Hematopoietic multipotent progenitor cell (in vitro differentiated cells): ENCODE data around the gene ZNF267. TPM values are rescaled to one million over a fixed set of nuclear protein-coding genes. Genes with fewer than 3 reads are reported as not detected.
"Not testable (repeated sequence)": the region's sequence is repeated elsewhere in the genome, so short reads cannot be mapped to it uniquely, and the experiment has no call there.

Experiments
- DNase-seq, 3 donors: peaks; one replicate each; pipeline ENCODE4 v3.0.0-alpha.2; 2011 to 2015; ENCODE audit warnings: low read depth in 2 of 3, low spot score in 2 of 3
- small RNA-seq: library from RNA; depleted of rRNA; stranded (forward); fragments of <200 nt; gene quantifications from one replicate; pipeline ENCODE3, GENCODE V24; 2012
- total RNA-seq: library from RNA; depleted of rRNA; stranded (reverse); fragments of >200 nt; gene quantifications from one replicate; pipeline ENCODE4 v1.2.3, GENCODE V29; 2012

The ZNF267 gene
- total RNA-seq, 1 donor: 12.9 TPM

DNA sequence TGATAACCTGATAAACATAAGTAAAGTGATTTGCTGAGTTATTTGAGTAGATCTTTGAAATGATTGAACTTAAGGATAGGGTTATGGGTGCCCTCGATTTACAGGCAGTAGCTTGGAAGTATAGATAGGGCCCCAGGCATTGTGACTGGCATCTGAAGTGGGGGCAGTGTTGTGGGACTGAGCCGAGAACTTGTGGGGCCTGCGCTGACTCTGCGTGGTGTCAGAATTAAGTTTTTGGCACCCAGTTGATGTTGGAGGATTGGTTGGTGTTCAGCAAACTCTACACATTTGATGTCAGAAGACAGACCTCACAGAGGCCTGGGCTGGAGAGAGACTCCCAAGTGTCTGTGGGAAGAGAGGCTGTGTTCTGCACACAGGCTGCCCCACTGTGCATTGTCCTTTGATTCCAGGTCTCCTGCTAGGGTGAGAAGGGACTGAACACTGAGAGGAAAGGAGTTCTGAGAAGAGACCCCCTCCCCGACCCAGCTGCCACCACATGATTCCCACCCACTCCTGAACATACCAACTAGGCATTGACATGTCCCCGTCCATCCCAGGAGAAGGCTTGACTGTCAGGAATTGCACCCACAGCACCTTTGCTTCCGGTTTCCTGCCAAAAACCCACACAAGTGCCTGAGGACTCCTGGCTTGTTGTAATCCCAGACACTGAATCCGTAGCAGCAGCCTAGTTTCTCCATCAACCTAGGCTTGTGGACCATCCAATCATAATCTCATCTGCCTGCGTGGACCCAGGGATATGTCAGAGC, 4.5 kb downstream of the ZNF267 start:
- no peak for DNase-seq

DNA sequence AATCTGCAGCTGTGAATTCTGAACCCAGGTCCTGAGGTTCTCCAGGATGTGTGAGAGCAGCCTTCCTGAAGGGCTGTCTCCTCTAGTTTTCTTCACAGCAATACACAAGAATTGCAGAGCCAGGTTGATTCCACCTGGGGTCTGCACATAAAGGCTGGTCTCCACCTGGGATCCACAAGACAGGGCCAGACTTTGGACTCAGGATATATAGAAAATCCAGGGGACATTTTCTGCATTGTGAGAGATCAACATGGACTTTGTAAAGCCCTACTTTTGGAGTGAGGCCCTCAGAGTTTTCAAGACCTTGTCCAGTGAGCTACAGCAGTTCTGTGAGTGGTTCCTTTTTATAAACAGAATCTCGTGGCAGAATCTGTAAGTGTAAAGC, 6.3 kb downstream of the ZNF267 start:
- DNase-seq: no peak

DNA sequence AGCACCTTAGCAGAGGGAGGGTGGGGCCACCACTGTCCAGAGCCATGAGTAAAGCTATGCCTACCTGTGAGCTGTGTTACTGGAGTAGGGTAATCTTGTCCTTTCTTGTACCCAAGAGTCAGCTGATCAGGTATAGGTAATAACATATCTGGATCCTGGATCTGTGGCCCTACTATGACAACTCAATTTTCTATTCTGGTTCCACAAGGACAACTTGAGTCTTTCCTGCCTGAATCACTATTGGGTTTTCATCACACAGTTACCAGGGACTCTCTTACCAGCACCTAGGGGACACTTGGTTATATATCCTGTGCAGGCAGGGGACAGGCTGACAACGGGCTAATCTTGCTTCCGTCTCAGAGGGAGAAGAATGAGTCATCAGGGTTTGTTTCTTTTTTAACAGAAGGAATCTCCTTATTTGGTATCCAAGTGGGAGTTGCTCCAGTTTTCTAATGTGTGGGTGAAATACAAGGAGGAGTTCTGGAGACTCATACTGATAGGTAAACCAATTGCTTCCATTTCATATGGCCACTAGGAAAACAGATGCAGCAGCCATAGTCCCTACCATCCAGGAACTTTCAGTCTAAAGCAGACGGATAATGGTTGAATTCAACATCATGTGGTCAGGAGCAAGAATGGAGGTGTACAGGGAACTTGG, 6.8 kb downstream of the ZNF267 start:
- DNase-seq: peak in 2 of 3 donors; percentile 81 to 90

- DNase-seq: no peak
These were observed 12.6 kb downstream of the ZNF267 start for GRCh38 chr16:31886227-31886626.

- no peak for DNase-seq
These were observed 15.1 kb downstream of the ZNF267 start for GRCh38 chr16:31888735-31889134.

DNA sequence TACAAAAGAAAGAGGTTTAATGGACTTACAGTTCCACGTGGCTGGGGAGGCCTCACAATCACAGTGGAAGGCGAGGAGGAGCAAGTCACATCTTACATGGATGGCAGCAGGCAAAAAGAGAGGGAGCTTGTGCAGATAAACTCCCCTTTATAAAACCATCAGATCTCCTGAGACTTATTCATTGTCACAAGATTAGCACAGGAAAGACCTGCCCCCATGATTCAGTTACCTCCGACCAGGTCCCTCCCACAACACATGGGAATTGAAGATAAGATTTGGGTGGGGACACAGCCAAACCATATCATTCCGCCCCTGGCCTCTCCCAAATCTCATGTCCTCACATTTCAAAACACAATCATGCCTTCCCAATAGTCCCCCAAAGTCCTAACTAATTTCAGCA, 18.5 kb downstream of the ZNF267 start:
- DNase-seq: not testable (repeated sequence)

DNA sequence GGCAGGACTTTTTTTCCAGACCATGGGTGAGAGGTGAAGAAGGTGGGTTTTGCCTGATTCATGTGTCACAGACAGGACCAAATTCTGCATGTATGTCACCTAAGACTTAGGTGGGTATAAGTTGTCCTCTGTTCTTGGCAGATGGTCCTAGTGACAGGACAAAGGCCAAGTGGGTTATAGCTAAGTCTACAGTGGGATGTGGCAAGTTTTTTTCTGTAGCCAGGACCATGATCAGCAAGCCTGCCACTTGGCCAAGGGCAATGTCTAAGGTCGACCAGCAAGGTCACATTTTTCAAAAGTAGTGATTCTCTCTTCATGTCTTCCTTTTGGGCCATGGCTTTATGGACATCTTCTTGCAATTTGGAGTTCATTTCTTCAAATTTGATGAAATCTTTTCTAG, 20.2 kb downstream of the ZNF267 start:
- DNase-seq: no peak

GRCh38 chr16:31897283-31897682, 23.7 kb downstream of the ZNF267 start:
- DNase-seq: peak in 1 of 3 donors; percentile 19

DNA sequence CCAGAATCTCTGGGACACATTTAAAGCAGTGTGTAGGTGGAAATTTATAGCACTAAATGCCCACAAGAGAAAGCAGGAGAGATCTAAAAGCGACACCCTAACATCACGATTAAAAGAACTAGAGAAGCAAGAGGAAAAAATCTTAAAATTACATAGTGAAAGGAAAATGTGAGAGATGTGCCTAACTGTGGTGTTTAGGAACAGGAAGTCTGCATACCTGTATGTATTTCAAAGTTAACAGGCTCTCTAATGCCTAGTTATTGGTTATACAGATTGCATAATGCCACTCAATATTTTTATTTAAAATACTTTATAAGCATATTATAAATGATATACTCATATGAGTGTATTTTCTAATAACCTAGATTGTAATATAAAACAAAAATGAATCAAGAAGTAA, 25.9 kb downstream of the ZNF267 start:
- DNase-seq: no peak

DNA sequence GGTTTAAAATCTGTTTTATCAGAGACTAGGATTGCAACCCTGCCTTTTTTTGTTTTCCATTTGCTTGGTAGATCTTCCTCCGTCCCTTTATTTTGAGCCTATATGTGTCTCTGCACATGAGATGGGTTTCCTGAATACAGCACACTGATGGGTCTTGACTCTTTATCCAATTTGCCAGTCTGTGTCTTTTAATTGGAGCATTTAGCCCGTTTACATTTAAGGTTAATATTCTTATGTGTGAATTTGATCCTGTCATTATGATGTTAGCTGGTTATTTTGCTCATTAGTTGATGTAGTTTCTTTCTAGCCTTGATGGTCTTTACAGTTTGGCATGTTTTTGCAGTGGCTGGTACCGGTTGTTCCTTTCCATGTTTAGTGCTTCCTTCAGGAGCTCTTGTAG, 31.0 kb downstream of the ZNF267 start:
- not testable (repeated sequence) for DNase-seq

- no peak for DNase-seq
These were observed 40.1 kb downstream of the ZNF267 start for GRCh38 chr16:31913668-31914067.

GRCh38 chr16:31916056-31916488, 42.5 kb downstream of the ZNF267 start:
- DNase-seq: no peak

DNA sequence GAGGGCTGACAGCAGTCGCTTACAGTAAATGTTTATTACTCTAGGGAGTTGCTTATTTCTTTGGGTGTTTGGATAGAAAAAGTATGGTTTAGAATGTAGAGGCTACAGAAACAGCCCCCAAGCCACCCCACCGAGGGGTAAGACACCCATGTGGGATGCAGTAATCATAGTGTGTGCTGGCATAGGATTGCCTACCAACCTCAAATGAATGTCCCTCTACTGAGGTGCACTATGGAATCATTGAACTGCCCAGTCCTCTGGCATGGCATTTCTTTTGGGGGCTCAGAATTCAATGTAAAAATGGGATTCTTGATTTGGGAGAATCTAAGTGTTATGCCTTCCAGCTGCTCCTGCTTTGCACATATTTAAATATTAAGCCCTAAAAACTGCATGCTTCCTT, 46.8 kb downstream of the ZNF267 start:
- DNase-seq: no peak

DNA sequence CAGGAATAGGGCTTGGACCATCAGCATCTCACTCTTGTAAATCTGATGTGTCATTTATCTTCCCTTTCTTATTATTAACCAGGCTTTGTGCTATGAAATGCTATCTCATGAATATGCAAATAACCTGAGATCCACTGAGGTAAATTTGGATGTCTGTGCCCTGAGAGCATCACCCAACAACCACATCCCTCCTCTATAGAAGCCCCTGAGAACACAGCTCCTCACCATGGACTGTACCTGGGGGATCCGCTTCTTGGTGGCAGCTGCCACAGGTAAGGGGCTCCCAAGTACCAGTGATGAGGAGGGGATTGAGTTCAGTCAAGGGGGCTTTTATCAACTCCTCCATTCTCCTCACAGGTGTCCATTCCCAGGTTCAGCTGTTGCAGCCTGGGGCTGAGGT, 78.2 kb downstream of the ZNF267 start:
- not testable (repeated sequence) for DNase-seq

GRCh38 chr16:31952206-31952605, 78.6 kb downstream of the ZNF267 start:
- not testable (repeated sequence) for DNase-seq

DNA sequence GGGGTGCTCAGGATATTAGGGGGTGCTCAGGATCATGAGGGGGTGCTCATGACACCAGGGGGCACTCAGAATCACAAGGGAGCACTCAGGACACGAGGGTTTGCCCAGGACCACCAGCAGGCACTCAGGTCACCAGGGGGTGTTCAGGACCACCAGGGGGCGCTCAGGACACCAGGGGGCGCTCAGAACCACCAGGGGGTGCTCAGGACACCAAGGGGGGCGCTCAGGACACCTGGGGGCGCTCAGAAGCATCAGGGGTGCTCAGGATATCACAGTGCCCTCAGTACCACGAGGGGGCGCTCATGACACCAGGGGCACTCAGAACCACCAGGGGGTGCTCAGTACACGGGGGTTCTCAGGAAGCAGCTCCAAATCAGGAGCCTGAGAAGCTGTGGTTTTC, 82.6 kb downstream of the ZNF267 start:
- DNase-seq: peak; percentile 0 to 28 (median 21)

DNA sequence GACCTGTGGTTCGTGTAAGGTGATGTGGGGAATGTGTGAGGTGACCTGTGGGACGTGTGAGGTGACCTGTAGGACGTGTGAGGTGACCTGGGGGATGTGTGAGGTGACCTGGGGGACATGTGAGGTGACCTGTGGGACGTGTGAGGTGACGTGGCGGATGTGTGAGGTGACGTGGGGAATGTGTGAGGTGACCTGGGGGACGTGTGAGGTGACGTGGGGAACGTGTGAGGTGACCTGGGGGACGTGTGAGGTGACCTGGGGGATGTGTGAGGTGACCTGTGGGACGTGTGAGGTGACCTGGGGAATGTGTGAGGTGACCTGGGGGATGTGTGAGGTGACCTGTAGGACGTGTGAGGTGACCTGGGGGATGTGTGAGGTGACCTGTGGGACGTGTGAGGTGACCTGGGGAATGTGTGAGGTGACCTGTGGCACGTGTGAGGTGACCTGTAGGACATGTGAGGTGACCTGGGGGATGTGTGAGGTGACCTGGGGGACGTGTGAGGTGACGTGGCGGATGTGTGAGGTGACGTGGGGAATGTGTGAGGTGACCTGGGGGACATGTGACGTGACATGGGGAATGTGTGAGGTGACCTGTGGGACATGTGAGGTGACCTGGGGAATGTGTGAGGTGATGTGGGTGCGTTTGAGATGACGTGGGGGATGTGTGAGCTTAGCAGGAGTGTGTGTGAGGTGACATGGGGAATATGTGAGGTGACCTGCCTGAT, 86.7 kb downstream of the ZNF267 start:
- DNase-seq: not testable (repeated sequence)

Small RNAs within 50 kb of the gene (small RNA-seq; reads per million reads assigned to genes)
- gene AC034105.2 (not detected), gene AC034105.4 (not detected)
